Mesendoderm (in vitro differentiated cells): ENCODE measurements around the gene STOX1.
"Not testable (repeated sequence)": the region's sequence is repeated elsewhere in the genome, so short reads cannot be mapped to it uniquely, and the experiment has no call there.

Experiments
- DNase-seq: peaks from one replicate; pipeline ENCODE4 v3.0.0; 2013
- H2AK5ac ChIP-seq: 2 replicates; pipeline ENCODE4 v1.6.1; 2013; ENCODE audit warnings: low read length, inconsistent platforms
- H2BK120ac ChIP-seq: 2 replicates; pipeline ENCODE4 v1.6.1; 2013; ENCODE audit warnings: low read depth, mild to moderate bottlenecking, low read length, moderate library complexity, mixed read lengths
- H2BK15ac ChIP-seq: replicated peaks from 2 replicates; pipeline ENCODE4 v1.6.1; 2013; ENCODE audit warnings: low read depth, mild to moderate bottlenecking, moderate library complexity
- H2BK5ac ChIP-seq: 2 replicates; pipeline ENCODE4 v1.6.1; 2013; ENCODE audit warnings: low read length, inconsistent platforms
- H3K18ac ChIP-seq: 2 replicates; pipeline ENCODE4 v1.6.1; 2013; ENCODE audit warnings: mild to moderate bottlenecking, low read length, mixed read lengths
- H3K23ac ChIP-seq: one replicate; pipeline ENCODE4 v1.6.1; 2013; ENCODE audit warnings: low read length
- H3K27ac ChIP-seq: 2 replicates; pipeline ENCODE4 v1.5.1; 2013; ENCODE audit warnings: low read depth, mild to moderate bottlenecking, inconsistent platforms, low read length, moderate library complexity
- H3K27me3 ChIP-seq: 2 replicates; pipeline ENCODE4 v1.6.1; 2013; ENCODE audit warnings: low read length, control low read depth, mild to moderate bottlenecking, inconsistent platforms; ENCODE audit not compliant: insufficient read depth, poor library complexity
- H3K36me3 ChIP-seq: 2 replicates; pipeline ENCODE4 v1.6.1; 2013; ENCODE audit warnings: low read length, inconsistent platforms; ENCODE audit not compliant: control insufficient read depth, insufficient read depth
- H3K4ac ChIP-seq: one replicate; pipeline ENCODE4 v1.6.1; 2013; ENCODE audit warnings: low read depth, mild to moderate bottlenecking, low read length, moderate library complexity
- H3K4me1 ChIP-seq: 2 replicates; pipeline ENCODE4 v1.6.1; 2013; ENCODE audit warnings: low read depth, low read length, inconsistent platforms; ENCODE audit not compliant: control insufficient read depth
- H3K4me2 ChIP-seq: 2 replicates; pipeline ENCODE4 v1.6.1; 2013; ENCODE audit warnings: low read length
- H3K4me3 ChIP-seq: 2 replicates; pipeline ENCODE4 v1.5.1; 2013; ENCODE audit warnings: mild to moderate bottlenecking, low read length
- H3K56ac ChIP-seq: one replicate; pipeline ENCODE4 v1.6.1; 2013; ENCODE audit warnings: low read length
- H3K79me1 ChIP-seq: 2 replicates; pipeline ENCODE4 v1.6.1; 2013; ENCODE audit warnings: low read length, inconsistent platforms
- H3K79me2 ChIP-seq: 2 replicates; pipeline ENCODE4 v1.6.1; 2013; ENCODE audit warnings: mild to moderate bottlenecking, low read length; ENCODE audit not compliant: control insufficient read depth, insufficient read depth
- H3K9ac ChIP-seq: 2 replicates; pipeline ENCODE4 v1.6.1; 2013; ENCODE audit warnings: low read length, inconsistent platforms
- H4K5ac ChIP-seq: one replicate; pipeline ENCODE4 v1.6.1; 2013; ENCODE audit warnings: low read length
- H4K8ac ChIP-seq: one replicate; pipeline ENCODE4 v1.6.1; 2013; ENCODE audit warnings: low read depth, mild to moderate bottlenecking, control low read depth, low read length, moderate library complexity
- WGBS: extraction: QIAGEN DNeasy Blood & Tissue Kit; methylation state at CpG from one replicate; pipeline ENCODE4 v1.1.7; 2013; ENCODE audit warnings: low lambda C conversion rate, missing lambda C conversion rate; ENCODE audit not compliant: insufficient coverage; ENCODE audit errors: extremely low coverage; 5-methylcytosine and 5-hydroxymethylcytosine counted together

Gene STOX1

DNA sequence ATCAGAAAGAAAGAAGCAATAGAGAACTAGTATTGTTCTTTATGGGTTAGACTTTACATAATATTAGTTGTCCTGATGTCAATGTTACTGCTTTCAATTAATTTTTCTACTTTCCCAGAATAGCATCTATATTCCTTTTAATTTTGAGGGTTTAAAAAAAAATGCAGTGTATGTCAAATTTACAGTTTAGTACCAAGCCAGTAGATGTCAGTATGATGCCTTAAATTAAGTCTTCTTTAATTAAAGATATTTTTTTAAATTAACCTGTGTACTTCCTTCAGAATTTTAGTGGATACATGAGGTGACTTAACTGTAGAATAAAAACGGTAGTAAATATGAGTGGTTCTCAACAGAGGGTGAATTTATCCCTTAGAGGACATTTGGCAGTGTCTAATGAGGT, 35.2 kb upstream of the STOX1 start:
- Histone ChIP-seq H3K27me3 (no peaks in the 10 kb centered on the region), H3K4ac (no peak overlapping the region), H3K18ac (no peak overlapping the region), H3K23ac (no peak overlapping the region), H3K79me2 (no peaks in the 10 kb centered on the region), H3K4me2 (no peak overlapping the region), H2BK15ac (no peak overlapping the region), H3K9ac (no peak overlapping the region), H4K8ac (no peak overlapping the region), H3K27ac (no peak overlapping the region), H4K5ac (no peak overlapping the region), H2BK120ac (no peak overlapping the region), H3K79me1 (no peaks in the 10 kb centered on the region), H2BK5ac (no peak overlapping the region), H2AK5ac (no peak overlapping the region), H3K4me1 (no peaks in the 10 kb centered on the region), H3K4me3 (no peak overlapping the region), H3K56ac (no peak overlapping the region), H3K36me3 (peaks cover 6% of the 10 kb centered on the region)
- 100% methylated on average over 1 of the region's 1 CpG for WGBS
- DNase-seq: peak; percentile 10

DNA sequence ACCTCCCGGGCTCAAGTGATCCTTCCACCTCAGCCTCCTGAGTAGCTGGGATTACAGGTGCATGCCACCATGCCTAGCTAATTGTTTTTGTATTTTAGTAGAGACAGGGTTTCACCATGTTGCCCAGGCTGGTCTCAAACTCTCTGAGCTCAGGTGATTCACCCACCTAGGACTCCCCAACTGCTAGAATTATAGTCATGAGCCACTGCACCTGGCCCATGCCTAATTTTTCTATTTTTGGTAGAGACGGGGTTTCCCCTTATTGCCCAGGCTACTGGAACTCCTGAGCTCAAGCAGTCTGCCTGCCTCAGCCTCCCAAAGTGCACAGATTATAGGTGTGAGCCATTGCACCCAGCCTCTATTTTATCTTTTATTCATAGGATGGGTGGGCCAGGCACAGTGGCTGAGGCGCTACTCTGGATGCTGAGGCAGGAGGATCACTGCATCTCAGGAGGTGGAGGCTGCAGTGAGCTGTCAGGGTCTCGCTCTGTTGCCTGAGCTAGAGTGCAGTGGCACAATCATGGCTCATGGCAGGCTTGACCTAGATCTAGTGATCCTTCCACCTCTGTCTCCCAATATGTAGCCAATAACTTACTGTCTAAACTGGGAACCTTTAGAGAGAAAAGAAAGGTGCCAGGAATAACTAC, 31.3 kb upstream of the STOX1 start:
- Histone ChIP-seq H2AK5ac (no peak overlapping the region), H4K8ac (no peak overlapping the region), H3K4ac (no peak overlapping the region), H4K5ac (no peak overlapping the region), H3K56ac (no peak overlapping the region), H3K4me2 (no peak overlapping the region), H3K27ac (no peak overlapping the region), H3K4me1 (no peaks in the 10 kb centered on the region), H3K23ac (no peak overlapping the region), H2BK15ac (no peak overlapping the region), H3K79me1 (no peaks in the 10 kb centered on the region), H3K9ac (no peak overlapping the region), H3K4me3 (no peak overlapping the region), H3K79me2 (no peaks in the 10 kb centered on the region), H3K36me3 (peaks cover 4% of the 10 kb centered on the region), H2BK5ac (no peak overlapping the region), H3K27me3 (no peaks in the 10 kb centered on the region), H2BK120ac (no peak overlapping the region), H3K18ac (no peak overlapping the region)
- WGBS: no CpG with 5 or more reads among the region's 4 CpGs
- no peak for DNase-seq

DNA sequence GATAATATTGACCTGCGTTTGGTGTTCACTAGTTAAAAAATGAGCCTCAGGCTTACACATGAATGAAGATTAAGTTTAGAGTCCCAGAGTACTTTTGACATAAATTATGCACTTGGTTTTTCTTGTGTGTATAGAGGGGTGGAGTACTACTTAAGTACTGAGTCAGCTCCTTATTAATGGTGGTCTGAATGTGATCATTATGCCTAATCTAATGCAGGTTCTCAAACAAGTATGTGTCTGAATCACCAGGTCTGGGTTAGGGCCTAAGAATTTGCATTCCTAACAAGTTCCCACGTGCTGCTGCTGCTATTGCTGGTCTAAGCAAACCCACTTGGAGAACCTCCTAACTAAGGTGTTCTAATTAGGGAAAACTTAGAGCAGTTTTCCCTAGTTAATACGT, 30.7 kb upstream of the STOX1 start:
- Histone ChIP-seq H3K18ac (no peak overlapping the region), H3K4ac (no peak overlapping the region), H3K79me1 (no peaks in the 10 kb centered on the region), H2BK120ac (no peak overlapping the region), H3K79me2 (no peaks in the 10 kb centered on the region), H3K4me1 (no peaks in the 10 kb centered on the region), H4K8ac (no peak overlapping the region), H2BK15ac (no peak overlapping the region), H3K27me3 (no peaks in the 10 kb centered on the region), H3K9ac (no peak overlapping the region), H2AK5ac (no peak overlapping the region), H3K36me3 (peaks cover 4% of the 10 kb centered on the region), H2BK5ac (no peak overlapping the region), H3K27ac (no peak overlapping the region), H4K5ac (no peak overlapping the region), H3K4me2 (no peak overlapping the region), H3K4me3 (no peak overlapping the region), H3K23ac (no peak overlapping the region), H3K56ac (no peak overlapping the region)
- WGBS: no CpG with 5 or more reads among the region's 3 CpGs
- DNase-seq: no peak

DNA sequence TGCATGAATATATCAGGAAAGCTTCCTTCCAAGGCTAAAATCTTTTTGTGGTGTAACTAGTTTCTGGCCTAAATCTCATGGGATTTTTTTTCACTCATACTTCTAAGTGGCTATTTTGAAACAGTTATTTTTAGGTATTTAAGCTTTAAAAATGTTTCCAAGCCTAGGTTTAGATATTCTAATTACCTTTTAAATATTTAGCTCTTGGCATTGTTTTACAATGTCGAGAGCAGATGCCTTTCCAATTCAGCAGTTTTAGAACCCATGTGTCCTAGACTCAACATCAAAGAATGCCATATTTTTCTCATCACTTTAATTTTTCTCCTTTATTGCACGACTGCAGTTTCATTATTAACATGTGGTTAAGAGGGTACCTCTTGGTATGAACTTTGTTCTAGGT, 27.1 kb upstream of the STOX1 start:
- no peak overlapping the region for H3K23ac ChIP-seq
- H3K27ac ChIP-seq: no peak overlapping the region
- no peak overlapping the region for H4K5ac ChIP-seq
- H3K4me1 ChIP-seq: no peaks in the 10 kb centered on the region
- H2BK15ac ChIP-seq: no peak overlapping the region
- no peak overlapping the region for H2AK5ac ChIP-seq
- no peak overlapping the region for H2BK5ac ChIP-seq
- WGBS: no CpG with 5 or more reads among the region's 2 CpGs
- H3K4me3 ChIP-seq: no peak overlapping the region
- H3K18ac ChIP-seq: no peak overlapping the region
- no peak overlapping the region for H3K4me2 ChIP-seq
- DNase-seq: no peak
- H3K36me3 ChIP-seq: peaks cover 4% of the 10 kb centered on the region
- no peaks in the 10 kb centered on the region for H3K27me3 ChIP-seq
- no peaks in the 10 kb centered on the region for H3K79me2 ChIP-seq
- H3K9ac ChIP-seq: no peak overlapping the region
- no peak overlapping the region for H2BK120ac ChIP-seq
- H4K8ac ChIP-seq: no peak overlapping the region
- H3K56ac ChIP-seq: no peak overlapping the region
- H3K79me1 ChIP-seq: no peaks in the 10 kb centered on the region
- H3K4ac ChIP-seq: no peak overlapping the region

DNA sequence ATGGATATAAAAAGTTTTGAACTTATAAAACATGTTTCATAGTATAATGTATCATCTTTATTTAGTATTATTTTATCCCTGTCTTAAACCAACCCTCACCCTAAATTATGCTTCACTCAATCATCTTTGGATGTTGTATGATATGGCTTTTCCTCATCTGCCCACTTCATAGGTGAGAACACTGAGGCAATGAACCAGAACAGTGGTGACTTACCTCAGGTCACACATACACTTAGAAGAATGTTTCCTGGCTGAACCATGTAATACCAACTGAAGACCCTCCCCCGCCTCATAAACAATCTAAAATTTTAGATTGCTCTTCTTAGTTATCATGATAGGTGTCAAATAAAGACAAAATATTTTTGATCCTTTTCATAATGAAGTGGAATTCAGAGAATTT, 22.6 kb upstream of the STOX1 start:
- no CpG with 5 or more reads among the region's 1 CpG for WGBS
- no peak overlapping the region for H3K56ac ChIP-seq

DNA sequence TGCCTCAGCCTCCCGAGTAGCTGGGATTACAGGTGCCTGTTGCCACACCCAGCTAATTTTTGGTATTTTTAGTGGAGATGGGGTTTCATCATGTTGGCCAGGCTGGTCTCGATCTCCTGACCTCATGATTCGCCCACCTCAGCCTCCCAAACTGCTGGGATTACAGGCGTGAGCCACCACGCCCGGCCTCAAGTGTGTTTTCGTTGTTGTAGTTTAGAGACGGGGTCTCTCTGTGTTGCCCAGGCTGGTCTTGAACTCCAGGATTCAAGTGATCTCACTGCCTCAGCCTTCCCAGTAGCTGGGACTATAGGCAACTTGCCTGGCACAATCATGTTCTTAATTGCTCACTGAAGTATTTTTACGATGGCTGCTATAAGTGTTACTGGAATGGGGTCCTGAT, 16.5 kb upstream of the STOX1 start:
- H4K8ac ChIP-seq, H3K4me3 ChIP-seq, H4K5ac ChIP-seq, H2BK5ac ChIP-seq, H3K79me1 ChIP-seq, H3K4me1 ChIP-seq, H2AK5ac ChIP-seq, H3K27ac ChIP-seq, H3K79me2 ChIP-seq, H3K36me3 ChIP-seq, H3K56ac ChIP-seq, H3K18ac ChIP-seq, H2BK120ac ChIP-seq, H3K27me3 ChIP-seq, H3K9ac ChIP-seq, H2BK15ac ChIP-seq, DNase-seq, H3K4me2 ChIP-seq, H3K23ac ChIP-seq, H3K4ac ChIP-seq: not testable (repeated sequence)
- WGBS: no CpG with 5 or more reads among the region's 9 CpGs

More for the DNA sequence above, 22.6 kb upstream of the STOX1 start:
- Histone ChIP-seq H2AK5ac (no peak overlapping the region), H3K27ac (no peak overlapping the region), H3K9ac (no peak overlapping the region), H3K4me3 (no peak overlapping the region), H3K18ac (no peak overlapping the region), H3K79me1 (no peaks in the 10 kb centered on the region), H3K36me3 (no peaks in the 10 kb centered on the region), H4K5ac (no peak overlapping the region), H2BK5ac (no peak overlapping the region), H3K4ac (no peak overlapping the region), H3K4me2 (no peak overlapping the region), H4K8ac (no peak overlapping the region), H3K27me3 (no peaks in the 10 kb centered on the region), H2BK120ac (no peak overlapping the region), H2BK15ac (no peak overlapping the region), H3K23ac (no peak overlapping the region), H3K4me1 (no peaks in the 10 kb centered on the region), H3K79me2 (no peaks in the 10 kb centered on the region)
- no peak for DNase-seq
